HG03442 (cell line): Measurements from ENCODE around the gene CCDC158.
"Not testable (repeated sequence)": the region's sequence is repeated elsewhere in the genome, so short reads cannot be mapped to it uniquely, and the experiment has no call there.

Source experiments
- ATAC-seq: cut with Tn5 transposase; IDR thresholded peaks from one replicate; pipeline ENCODE4 v1.9.1; 2021; ENCODE audit warnings: mild to moderate bottlenecking, moderate library complexity; ENCODE audit not compliant: unreplicated experiment

CCDC158 gene

DNA sequence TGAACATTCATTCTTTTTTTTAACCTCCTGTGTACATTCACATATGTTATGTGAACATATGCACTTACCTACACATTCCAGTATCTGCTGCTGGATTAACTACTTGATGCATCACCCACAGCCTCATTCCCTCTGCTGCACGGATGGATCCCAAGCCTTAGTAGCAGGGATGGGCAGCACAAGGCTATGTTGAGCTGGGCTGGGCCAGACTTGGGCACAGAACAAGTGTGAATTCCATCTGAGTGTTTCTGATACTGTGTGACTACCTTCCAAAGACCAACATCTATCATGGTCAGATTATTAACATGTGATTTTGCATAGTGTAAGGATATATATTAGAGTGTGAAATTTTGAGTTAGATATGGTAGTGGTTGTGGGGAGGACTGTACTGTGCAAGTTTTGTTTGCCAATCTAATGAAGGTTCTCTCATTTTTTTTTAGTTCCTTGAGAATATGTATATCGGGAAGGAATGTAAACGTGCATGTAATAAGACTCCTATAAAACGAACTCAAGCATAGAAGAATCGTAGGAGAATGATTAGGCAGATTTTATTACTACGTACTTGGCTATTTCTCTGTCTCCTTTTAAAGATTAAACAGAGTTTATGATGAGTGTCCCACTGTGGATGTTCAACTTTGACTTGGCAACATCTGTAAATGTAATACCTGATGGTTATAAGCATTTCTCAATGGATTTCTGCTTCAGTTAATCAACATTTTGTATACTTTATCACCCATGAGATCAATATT, 137.8 kb downstream of the CCDC158 start:
- no peak for ATAC-seq

DNA sequence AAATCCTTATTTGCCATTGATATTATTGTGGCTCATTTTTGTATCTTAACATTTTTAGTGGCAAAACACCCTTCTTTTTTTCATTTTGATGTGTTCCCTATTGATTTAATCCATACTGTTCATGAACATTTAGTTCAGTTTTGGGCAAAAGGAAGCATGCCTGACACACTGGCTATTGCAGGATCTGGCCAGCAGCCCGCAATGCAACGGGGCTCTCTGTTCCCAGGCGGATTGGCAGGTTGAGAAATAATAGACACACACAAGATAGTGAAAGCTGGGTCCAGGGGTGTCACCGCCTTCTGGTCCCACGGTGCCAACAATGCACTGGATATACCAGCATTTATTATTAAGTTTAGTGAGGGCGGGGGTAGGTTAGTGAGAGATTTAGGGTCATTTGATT, 139.3 kb downstream of the CCDC158 start:
- ATAC-seq = not testable (repeated sequence)

- ATAC-seq = no peak
Measured at GRCh38 chr4:76280488-76281441, 140.2 kb downstream of the CCDC158 start.

- ATAC-seq = no peak
Measured at GRCh38 chr4:76279462-76279861, 141.5 kb downstream of the CCDC158 start.

DNA sequence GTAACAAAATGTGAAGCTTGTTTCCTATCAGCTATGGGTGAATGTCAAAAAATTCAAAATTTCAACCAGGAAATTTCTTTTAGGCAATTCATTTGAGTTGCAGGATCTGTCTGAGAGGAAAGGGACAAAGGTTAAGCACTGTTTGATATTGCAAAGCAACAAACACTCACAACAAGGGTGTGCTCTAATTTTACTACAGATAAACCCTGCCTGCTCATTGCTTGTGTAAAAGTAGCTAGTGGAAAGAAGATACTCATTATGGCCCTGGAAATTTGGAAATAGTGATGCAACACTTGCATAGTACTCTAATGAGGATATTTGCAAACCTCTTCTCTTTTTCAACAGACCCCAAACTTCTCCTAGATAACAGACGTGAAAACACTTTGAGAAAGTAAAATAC, 142.4 kb downstream of the CCDC158 start:
- ATAC-seq = no peak

GRCh38 chr4:76277667-76278066, 143.3 kb downstream of the CCDC158 start:
- no peak for ATAC-seq

- ATAC-seq = no peak
Measured at GRCh38 chr4:76276813-76277212, 144.1 kb downstream of the CCDC158 start.

DNA sequence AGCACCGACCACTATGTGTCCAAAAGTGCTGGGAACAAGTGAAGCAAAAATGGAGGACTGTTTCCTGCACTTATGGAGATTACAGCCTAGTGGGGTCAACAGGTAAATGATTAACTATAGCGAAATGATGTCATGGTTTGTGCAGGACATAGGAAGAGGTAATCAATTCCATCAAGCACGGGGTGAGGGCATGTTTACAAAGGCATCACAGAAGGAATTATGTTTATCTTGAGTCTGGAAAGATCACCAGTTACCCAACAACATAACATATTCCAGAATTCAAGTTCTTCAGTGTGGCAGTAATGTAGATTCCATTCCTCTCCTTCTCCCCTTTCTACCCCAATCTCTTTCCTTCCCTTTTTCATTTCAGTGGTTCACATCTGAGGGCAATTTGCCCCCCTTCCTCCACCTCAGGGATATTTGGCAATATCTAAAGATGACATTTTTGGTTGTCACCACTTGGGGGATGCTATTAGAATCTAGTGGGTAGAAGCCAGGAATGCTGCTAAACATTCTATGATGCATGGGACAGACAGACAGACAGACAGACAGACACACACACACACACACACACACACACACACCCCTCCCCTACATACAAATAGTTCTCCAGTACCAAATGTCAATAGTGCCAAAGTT, 145.3 kb downstream of the CCDC158 start:
- ATAC-seq = no peak

DNA sequence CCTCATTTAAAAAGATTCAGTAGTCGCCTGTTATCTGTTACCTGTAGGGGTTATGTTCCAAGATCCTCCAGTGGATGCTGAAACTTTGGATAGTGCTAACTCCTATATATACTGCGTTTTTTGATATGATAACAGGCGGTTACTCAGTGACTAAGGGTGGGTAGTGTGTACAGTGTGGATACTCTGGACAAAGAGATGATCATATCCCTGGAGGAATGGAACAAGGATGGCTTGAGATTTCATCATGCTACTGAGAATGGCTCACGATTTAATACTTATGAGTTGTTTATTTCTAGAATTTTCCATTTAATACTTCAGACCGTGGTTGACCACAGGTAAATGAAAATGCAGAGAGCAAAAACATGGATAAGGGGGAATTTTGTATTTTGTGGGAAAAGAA, 147.9 kb downstream of the CCDC158 start:
- no peak for ATAC-seq

DNA sequence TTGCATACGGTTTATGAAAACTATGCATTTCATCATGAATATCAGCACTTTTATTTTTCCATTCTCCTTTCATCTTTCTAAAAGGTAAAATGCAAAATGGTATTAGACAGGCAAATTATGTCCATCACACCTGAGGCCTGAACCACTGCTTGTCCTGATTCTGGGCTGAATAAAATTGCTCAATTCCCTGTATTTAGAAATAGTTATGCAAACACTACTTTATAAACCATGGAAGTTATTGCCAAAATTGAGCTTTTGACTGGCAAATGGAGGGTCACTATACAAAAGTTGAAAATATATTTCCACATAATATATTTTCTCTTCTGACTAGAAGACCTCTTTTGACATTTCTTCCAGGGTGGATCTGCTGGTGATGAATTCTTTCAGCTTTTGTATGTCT, 148.4 kb downstream of the CCDC158 start:
- no peak for ATAC-seq

DNA sequence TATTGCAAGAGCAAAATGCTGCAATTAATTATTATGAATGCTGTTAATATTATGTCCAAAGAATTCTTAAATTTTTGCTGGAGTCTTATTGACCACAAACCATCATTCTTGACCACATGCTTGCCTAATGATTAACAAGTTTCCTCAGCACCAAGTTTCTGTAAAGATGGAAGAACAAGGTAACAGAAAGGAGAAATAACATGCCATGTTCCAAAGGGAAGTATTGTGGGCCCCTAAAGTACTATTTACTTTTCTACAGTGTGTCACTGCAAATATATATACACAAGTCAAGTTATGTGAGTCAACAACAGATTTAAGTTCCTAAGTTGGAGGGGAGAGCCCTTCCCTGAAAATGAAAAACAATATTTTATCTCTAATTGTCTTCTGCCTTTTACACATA, 148.9 kb downstream of the CCDC158 start:
- no peak for ATAC-seq

DNA sequence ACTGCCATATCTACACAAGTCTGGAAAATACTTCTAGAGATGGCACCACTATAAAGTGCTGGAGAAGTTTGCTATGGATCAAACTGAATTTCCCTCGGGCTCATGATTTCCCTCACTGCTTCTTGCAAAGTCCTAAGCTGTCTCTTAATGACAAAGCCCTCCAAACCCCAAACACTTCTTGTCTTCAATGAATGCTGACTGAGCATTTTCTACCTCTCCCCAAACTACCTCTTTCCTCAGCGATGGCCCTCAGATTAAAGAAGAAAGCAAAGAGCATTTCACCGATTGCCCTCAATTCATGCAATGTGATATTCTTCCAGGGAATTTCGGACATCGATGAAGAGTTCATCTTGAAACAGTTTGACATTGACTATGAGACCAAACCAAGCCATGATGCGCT, 149.7 kb downstream of the CCDC158 start:
- ATAC-seq = no peak

- no peak for ATAC-seq
Measured at GRCh38 chr4:76270244-76271175, 150.4 kb downstream of the CCDC158 start.

DNA sequence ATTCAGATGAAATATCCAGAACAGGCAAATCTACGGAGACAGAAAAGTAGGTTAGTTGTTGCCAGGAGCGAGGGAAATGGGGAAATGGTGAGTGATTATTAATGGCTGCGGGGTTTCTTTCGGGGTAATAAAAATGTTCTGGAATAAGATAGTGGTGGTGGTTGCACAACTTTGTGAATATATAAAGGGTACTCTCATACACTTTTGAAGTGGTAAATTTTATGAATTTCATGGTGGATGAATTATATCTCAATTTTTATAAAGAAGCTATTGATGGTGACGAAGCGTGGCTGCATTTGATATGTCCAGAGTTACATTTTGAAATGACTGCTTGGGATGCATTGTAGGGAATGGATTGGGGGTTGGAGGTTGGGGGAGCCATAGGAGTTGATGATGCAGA, 153.1 kb downstream of the CCDC158 start:
- no peak for ATAC-seq

GRCh38 chr4:76266627-76267026, 154.3 kb downstream of the CCDC158 start:
- no peak for ATAC-seq

DNA sequence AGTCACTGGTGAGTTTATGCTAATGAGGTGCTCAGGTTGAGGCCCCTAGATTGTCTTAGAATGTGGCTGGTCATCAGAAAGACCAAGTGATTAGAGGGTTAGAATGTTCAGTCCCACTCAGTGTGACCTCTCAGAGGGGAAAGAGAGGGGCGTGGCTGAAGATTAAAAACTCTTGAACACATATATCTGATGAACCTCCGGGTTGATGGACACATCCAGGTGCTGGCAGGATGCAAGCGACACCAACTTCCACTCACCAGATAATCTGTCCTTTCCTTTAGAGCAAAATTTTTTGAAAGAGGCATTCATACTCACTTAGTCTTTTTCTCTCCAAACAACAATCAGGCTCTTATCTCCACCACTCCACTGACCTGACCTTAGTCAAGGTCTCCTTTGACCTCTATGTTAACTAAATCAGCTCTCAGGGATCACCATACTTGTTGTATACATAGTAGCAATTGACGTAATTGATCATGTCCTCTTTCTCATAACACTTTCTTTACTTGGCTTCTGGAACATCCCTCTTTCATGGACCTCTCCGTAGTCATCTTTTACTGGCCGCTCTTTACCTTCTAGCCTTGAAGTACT, 155.2 kb downstream of the CCDC158 start:
- ATAC-seq = no peak
